ENCODE measurements around the gene SLC25A25. TPM values are rescaled to one million over a fixed set of nuclear protein-coding genes. Genes with fewer than 3 reads are reported as not detected.
"Not testable (repeated sequence)": the region's sequence is repeated elsewhere in the genome, so short reads cannot be mapped to it uniquely, and the experiment has no call there.

SLC25A25 gene
- total and polyA plus RNA-seq, 5 donors from 2014 or later = 11.3 to 13.8 (median 12.0) TPM

GRCh38 chr9:128070874-128071273, 2.8 kb downstream of the SLC25A25 start:
- peak overlapping the region; percentile 88 to 99 (median 89) for H3K27ac Mint-ChIP-seq
- Histone ChIP-seq H3K27me3 (ENCODE audit: control insufficient read depth, insufficient read depth, low read length) (no peaks in the 10 kb centered on the region), H3K36me3 (ENCODE audit: control insufficient read depth, insufficient read depth, low read length) (no peaks in the 10 kb centered on the region), H3K4me1 (ENCODE audit: control insufficient read depth, insufficient read depth, low read length, poor library complexity, severe bottlenecking) (peaks cover 66% of the 10 kb centered on the region), H3K9me3 (ENCODE audit: control insufficient read depth in 2 of 2, low read length in 2 of 2) (no peaks in the 10 kb centered on the region), H3K4me3 (ENCODE audit: low read depth, low read length) (peak overlapping the region; percentile 75), H3K27ac (ENCODE audit: insufficient read depth, low read length, poor library complexity, severe bottlenecking) (peak overlapping the region; percentile 78)
- ATAC-seq (ENCODE audit: low read depth in 2 of 2) = no peak
- H3K27me3 Mint-ChIP-seq = no peaks in the 10 kb centered on the region
- H3K4me1 Mint-ChIP-seq = peaks cover 18 to 66% (median 40%) of the 10 kb centered on the region in 4 donors
- H3K4me3 Mint-ChIP-seq = peak overlapping the region; percentile 89 to 95 (median 90)
- no peaks in the 10 kb centered on the region for H3K9me3 Mint-ChIP-seq
- DNase-seq = no peak
- no peaks in the 10 kb centered on the region for H3K36me3 Mint-ChIP-seq

- not testable (repeated sequence) for H3K9me3 Mint-ChIP-seq; H3K9me3 ChIP-seq (ENCODE audit: control insufficient read depth in 2 of 2, low read length in 2 of 2); H3K36me3 ChIP-seq (ENCODE audit: control insufficient read depth, insufficient read depth, low read length); H3K27me3 Mint-ChIP-seq; DNase-seq; ATAC-seq (ENCODE audit: low read depth in 2 of 2); H3K27me3 ChIP-seq (ENCODE audit: control insufficient read depth, insufficient read depth, low read length); H3K36me3 Mint-ChIP-seq
- Mint-ChIP-seq H3K27ac (peak overlapping the region; percentile 89 to 99 (median 91)), H3K4me1 (peaks cover 18 to 64% (median 37%) of the 10 kb centered on the region in 4 donors), H3K4me3 (peak overlapping the region; percentile 77 to 91 (median 90))
- peaks cover 60% of the 10 kb centered on the region for H3K4me1 ChIP-seq (ENCODE audit: control insufficient read depth, insufficient read depth, low read length, poor library complexity, severe bottlenecking)
- H3K4me3 ChIP-seq (ENCODE audit: low read depth, low read length) = peak overlapping the region; percentile 82
- peak overlapping the region; percentile 78 for H3K27ac ChIP-seq (ENCODE audit: insufficient read depth, low read length, poor library complexity, severe bottlenecking)
These were observed 3.4 kb downstream of the SLC25A25 start for GRCh38 chr9:128071475-128071874.

GRCh38 chr9:128072144-128073021, 4.4 kb downstream of the SLC25A25 start:
- H3K4me1 Mint-ChIP-seq = peaks cover 18 to 72% (median 37%) of the 10 kb centered on the region in 4 donors
- no peaks in the 10 kb centered on the region for H3K9me3 ChIP-seq (ENCODE audit: control insufficient read depth in 2 of 2, low read length in 2 of 2)
- DNase-seq (peak; percentile 36 to 75 (median 50)), ATAC-seq (ENCODE audit: low read depth in 2 of 2) (no peak)
- no peaks in the 10 kb centered on the region for H3K36me3 ChIP-seq (ENCODE audit: control insufficient read depth, insufficient read depth, low read length)
- H3K4me1 ChIP-seq (ENCODE audit: control insufficient read depth, insufficient read depth, low read length, poor library complexity, severe bottlenecking) = peaks cover 57% of the 10 kb centered on the region
- no peaks in the 10 kb centered on the region for H3K9me3 Mint-ChIP-seq
- H3K27me3 Mint-ChIP-seq = no peaks in the 10 kb centered on the region
- H3K4me3 ChIP-seq (ENCODE audit: low read depth, low read length) = peak overlapping the region; percentile 82
- H3K36me3 Mint-ChIP-seq = no peaks in the 10 kb centered on the region
- peak overlapping the region; percentile 78 for H3K27ac ChIP-seq (ENCODE audit: insufficient read depth, low read length, poor library complexity, severe bottlenecking)
- peak overlapping the region; percentile 89 to 99 (median 91) for H3K27ac Mint-ChIP-seq
- peak overlapping the region; percentile 77 to 91 (median 90) for H3K4me3 Mint-ChIP-seq
- H3K27me3 ChIP-seq (ENCODE audit: control insufficient read depth, insufficient read depth, low read length) = no peaks in the 10 kb centered on the region

- Mint-ChIP-seq H3K36me3 (peaks cover 4% of the 10 kb centered on the region), H3K27ac (peak overlapping the region; percentile 89 to 99 (median 91)), H3K4me3 (peak overlapping the region; percentile 70 to 91 (median 90)), H3K9me3 (no peaks in the 10 kb centered on the region), H3K4me1 (peaks cover 18 to 80% (median 45%) of the 10 kb centered on the region in 4 donors), H3K27me3 (no peaks in the 10 kb centered on the region)
- Histone ChIP-seq H3K4me1 (ENCODE audit: control insufficient read depth, insufficient read depth, low read length, poor library complexity, severe bottlenecking) (peaks cover 67% of the 10 kb centered on the region), H3K27me3 (ENCODE audit: control insufficient read depth, insufficient read depth, low read length) (no peaks in the 10 kb centered on the region), H3K9me3 (ENCODE audit: control insufficient read depth in 2 of 2, low read length in 2 of 2) (no peaks in the 10 kb centered on the region), H3K4me3 (ENCODE audit: low read depth, low read length) (peak overlapping the region; percentile 82), H3K36me3 (ENCODE audit: control insufficient read depth, insufficient read depth, low read length) (no peaks in the 10 kb centered on the region), H3K27ac (ENCODE audit: insufficient read depth, low read length, poor library complexity, severe bottlenecking) (peak overlapping the region; percentile 78)
- ATAC-seq (ENCODE audit: low read depth in 2 of 2) = no peak
- DNase-seq = no peak
These were observed 5.3 kb downstream of the SLC25A25 start for GRCh38 chr9:128073253-128073886.

DNA sequence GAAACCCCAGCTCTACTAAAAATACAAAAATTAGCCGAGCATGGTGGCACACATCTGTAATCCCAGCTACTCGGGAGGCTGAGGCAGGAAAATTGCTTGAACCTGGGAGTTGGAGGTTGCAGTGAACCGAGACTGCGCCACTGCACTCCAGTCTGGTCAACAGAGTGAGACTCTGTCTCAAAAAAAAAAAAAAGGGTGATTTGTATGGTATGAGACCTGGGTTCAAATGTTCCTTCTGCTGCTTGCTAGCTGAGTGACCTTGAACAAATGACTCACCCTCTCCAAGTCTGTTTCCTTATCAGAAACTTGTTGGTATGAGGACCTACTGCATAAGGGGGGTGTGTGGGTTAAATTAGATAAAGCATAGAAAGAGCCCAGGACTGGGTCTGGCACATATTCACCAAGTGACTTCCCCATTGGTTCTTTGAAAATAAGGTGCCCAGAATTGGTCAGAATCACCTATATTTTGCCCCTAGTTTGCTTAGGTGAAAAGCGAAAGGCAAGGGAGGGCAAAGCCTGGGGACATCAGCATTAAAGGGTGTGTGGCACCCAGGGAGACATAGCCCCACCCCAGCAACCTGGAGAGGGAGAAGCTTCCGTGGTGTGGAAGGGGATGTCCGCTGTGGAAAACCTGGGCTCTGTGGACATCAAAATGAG, 9.9 kb downstream of the SLC25A25 start:
- Histone ChIP-seq H3K36me3 (ENCODE audit: control insufficient read depth, insufficient read depth, low read length) (peaks cover 6% of the 10 kb centered on the region), H3K27me3 (ENCODE audit: control insufficient read depth, insufficient read depth, low read length) (no peaks in the 10 kb centered on the region), H3K4me1 (ENCODE audit: control insufficient read depth, insufficient read depth, low read length, poor library complexity, severe bottlenecking) (peaks cover 31% of the 10 kb centered on the region), H3K4me3 (ENCODE audit: low read depth, low read length) (no peak overlapping the region), H3K9me3 (ENCODE audit: control insufficient read depth in 2 of 2, low read length in 2 of 2) (no peaks in the 10 kb centered on the region), H3K27ac (ENCODE audit: insufficient read depth, low read length, poor library complexity, severe bottlenecking) (no peak overlapping the region)
- Mint-ChIP-seq H3K4me1 (peaks cover 22 to 73% (median 43%) of the 10 kb centered on the region in 4 donors), H3K9me3 (no peaks in the 10 kb centered on the region), H3K4me3 (peak overlapping the region in 2 of 4 donors; percentile 43 to 74), H3K27ac (peak overlapping the region in 2 of 3 donors; percentile 83 to 86), H3K27me3 (no peaks in the 10 kb centered on the region), H3K36me3 (peaks cover 12% of the 10 kb centered on the region)
- DNase-seq = no peak
- ATAC-seq (ENCODE audit: low read depth in 2 of 2) = no peak

DNA sequence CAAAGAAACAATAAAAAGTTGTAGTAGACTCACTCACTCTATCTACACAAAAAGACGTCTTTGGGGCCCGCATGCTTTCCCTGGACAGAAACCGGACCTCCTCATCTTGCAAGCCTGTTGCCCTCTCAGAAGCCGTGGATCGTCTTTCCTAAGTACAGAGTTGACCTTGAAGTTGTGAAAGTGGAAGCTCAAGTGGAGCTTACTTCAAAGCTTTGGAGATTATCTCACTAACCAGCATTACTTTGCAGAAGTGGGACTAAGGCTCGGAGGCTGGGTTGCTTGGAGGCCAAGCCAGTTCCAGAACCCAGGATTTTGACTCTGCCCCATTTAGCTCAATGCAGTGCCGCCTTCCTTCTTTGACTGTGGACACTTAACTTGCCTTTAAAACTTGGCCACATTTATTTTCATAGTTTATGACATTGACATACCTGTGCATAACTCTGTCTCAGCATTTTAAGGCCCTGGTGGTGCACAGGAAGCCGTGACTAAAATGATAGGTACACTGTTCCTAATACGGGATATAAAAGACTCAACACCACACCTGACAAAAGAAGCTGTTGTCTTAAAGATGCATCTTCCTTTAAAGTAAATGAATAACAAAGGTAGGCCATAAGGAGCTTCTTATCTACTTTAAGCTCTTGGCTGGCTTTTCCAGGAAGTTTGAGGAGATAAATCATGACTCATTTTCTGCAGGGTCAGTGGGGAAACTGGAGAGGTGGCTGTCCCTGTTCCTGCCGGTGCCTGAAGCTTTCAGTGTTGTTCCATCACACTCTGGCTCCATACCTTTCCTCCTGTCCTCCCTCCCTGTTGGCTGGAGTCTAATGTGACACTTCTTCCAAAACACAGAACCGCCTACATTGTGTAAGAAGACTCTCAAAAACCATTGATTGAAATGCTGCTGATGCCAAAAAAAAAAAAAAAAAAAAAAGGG, 10.7 kb downstream of the SLC25A25 start:
- ATAC-seq (ENCODE audit: low read depth in 2 of 2) (peak in 1 of 2 donors; percentile 37), DNase-seq (no peak)
- Histone ChIP-seq H3K9me3 (ENCODE audit: control insufficient read depth in 2 of 2, low read length in 2 of 2) (no peaks in the 10 kb centered on the region), H3K27me3 (ENCODE audit: control insufficient read depth, insufficient read depth, low read length) (no peaks in the 10 kb centered on the region), H3K4me1 (ENCODE audit: control insufficient read depth, insufficient read depth, low read length, poor library complexity, severe bottlenecking) (peaks cover 23% of the 10 kb centered on the region), H3K4me3 (ENCODE audit: low read depth, low read length) (peak overlapping the region; percentile 21), H3K36me3 (ENCODE audit: control insufficient read depth, insufficient read depth, low read length) (peaks cover 6% of the 10 kb centered on the region), H3K27ac (ENCODE audit: insufficient read depth, low read length, poor library complexity, severe bottlenecking) (peak overlapping the region; percentile 47)
- H3K4me1 Mint-ChIP-seq = peaks cover 19 to 67% (median 38%) of the 10 kb centered on the region in 4 donors
- peaks cover 14% of the 10 kb centered on the region for H3K36me3 Mint-ChIP-seq
- H3K27ac Mint-ChIP-seq = peak overlapping the region; percentile 83 to 94 (median 86)
- peak overlapping the region in 3 of 4 donors; percentile 2 to 74 (median 45) for H3K4me3 Mint-ChIP-seq
- no peaks in the 10 kb centered on the region for H3K9me3 Mint-ChIP-seq
- no peaks in the 10 kb centered on the region for H3K27me3 Mint-ChIP-seq

DNA sequence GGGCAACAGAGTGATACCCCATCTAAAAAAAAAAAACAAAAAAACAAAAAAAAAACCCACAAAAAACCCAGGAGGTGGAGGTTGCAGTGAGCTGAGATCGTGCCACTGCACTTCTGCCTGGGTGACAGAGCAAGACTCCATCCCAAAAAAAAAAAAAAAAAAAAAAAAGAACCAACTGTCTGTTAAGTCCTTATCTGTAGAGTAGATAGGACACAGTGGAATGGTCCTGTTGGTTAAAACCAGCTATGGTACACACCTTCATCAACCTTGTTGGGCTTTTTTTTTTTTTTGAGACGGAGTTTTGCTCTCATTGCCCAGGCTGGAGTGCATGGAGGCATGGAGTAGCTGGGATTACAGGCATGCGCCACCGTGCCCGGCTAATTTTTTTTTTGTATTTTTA, 12.2 kb downstream of the SLC25A25 start:
- H3K27ac ChIP-seq (ENCODE audit: insufficient read depth, low read length, poor library complexity, severe bottlenecking) = no peak overlapping the region
- Mint-ChIP-seq H3K4me1 (peaks cover 22 to 63% (median 39%) of the 10 kb centered on the region in 4 donors), H3K4me3 (no peak overlapping the region)

More for the DNA sequence above, 12.2 kb downstream of the SLC25A25 start:
- Histone ChIP-seq H3K9me3 (ENCODE audit: control insufficient read depth in 2 of 2, low read length in 2 of 2) (no peaks in the 10 kb centered on the region), H3K4me3 (ENCODE audit: low read depth, low read length) (no peak overlapping the region), H3K4me1 (ENCODE audit: control insufficient read depth, insufficient read depth, low read length, poor library complexity, severe bottlenecking) (peaks cover 19% of the 10 kb centered on the region), H3K36me3 (ENCODE audit: control insufficient read depth, insufficient read depth, low read length) (peaks cover 6% of the 10 kb centered on the region), H3K27me3 (ENCODE audit: control insufficient read depth, insufficient read depth, low read length) (no peaks in the 10 kb centered on the region)
- peaks cover 17% of the 10 kb centered on the region for H3K36me3 Mint-ChIP-seq
- DNase-seq (no peak), ATAC-seq (ENCODE audit: low read depth in 2 of 2) (no peak)
- H3K9me3 Mint-ChIP-seq = no peaks in the 10 kb centered on the region
- H3K27me3 Mint-ChIP-seq = no peaks in the 10 kb centered on the region
- peak overlapping the region in 1 of 3 donors; percentile 38 for H3K27ac Mint-ChIP-seq

All from CD4-positive, CD25-positive, alpha-beta regulatory T cell (primary cell).